ENCODE data around the gene GSTM3.
"Not testable (repeated sequence)": the region's sequence is repeated elsewhere in the genome, so short reads cannot be mapped to it uniquely, and the experiment has no call there.

GRCh38 chr1:109685890-109686289 is 54.9 kb downstream of the GSTM3 start:
- TF ChIP-seq POLR2A (IDR thresholded peaks at IDR 0.05) = not testable (repeated sequence)
- TF ChIP-seq, protein P1, sequence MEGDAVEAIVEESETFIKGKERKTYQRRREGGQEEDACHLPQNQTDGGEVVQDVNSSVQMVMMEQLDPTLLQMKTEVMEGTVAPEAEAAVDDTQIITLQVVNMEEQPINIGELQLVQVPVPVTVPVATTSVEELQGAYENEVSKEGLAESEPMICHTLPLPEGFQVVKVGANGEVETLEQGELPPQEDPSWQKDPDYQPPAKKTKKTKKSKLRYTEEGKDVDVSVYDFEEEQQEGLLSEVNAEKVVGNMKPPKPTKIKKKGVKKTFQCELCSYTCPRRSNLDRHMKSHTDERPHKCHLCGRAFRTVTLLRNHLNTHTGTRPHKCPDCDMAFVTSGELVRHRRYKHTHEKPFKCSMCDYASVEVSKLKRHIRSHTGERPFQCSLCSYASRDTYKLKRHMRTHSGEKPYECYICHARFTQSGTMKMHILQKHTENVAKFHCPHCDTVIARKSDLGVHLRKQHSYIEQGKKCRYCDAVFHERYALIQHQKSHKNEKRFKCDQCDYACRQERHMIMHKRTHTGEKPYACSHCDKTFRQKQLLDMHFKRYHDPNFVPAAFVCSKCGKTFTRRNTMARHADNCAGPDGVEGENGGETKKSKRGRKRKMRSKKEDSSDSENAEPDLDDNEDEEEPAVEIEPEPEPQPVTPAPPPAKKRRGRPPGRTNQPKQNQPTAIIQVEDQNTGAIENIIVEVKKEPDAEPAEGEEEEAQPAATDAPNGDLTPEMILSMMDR (IDR thresholded peaks at IDR 0.05) = not testable (repeated sequence)
